Mucosa of descending colon (tissue), 3 donors: ENCODE measurements around the gene KLHL2. TPM values are rescaled to one million over a fixed set of nuclear protein-coding genes. Genes with fewer than 3 reads are reported as not detected.

Source experiments
- ATAC-seq: fragments of 200-7000 bp; cut with Tn5 transposase; one replicate; pipeline ENCODE4 v1.9.1; 2020; ENCODE audit warnings: mild to moderate bottlenecking, moderate library complexity
- DNase-seq, 3 donors: peaks; one replicate each; pipeline ENCODE4 v3.0.0-alpha.2; 2020
- H3K36me3 ChIP-seq: fragments of 200-600 bp; one replicate; pipeline ENCODE4 v1.8.0; 2021; ENCODE audit warnings: low read depth, mild to moderate bottlenecking
- H3K4me1 ChIP-seq: fragments of 200-600 bp; one replicate; pipeline ENCODE4 v1.8.0; 2021; ENCODE audit warnings: low read depth, mild to moderate bottlenecking
- H3K4me3 ChIP-seq: fragments of 200-600 bp; one replicate; pipeline ENCODE4 v1.8.0; 2021; ENCODE audit warnings: mild to moderate bottlenecking
- H3K9me3 ChIP-seq: fragments of 200-600 bp; one replicate; pipeline ENCODE4 v1.8.0; 2021; ENCODE audit warnings: mild to moderate bottlenecking
- CTCF ChIP-seq: fragments of 200-600 bp; IDR thresholded peaks from one replicate; pipeline ENCODE4 v1.8.0; 2022; ENCODE audit warnings: antibody characterized with exemption, mild to moderate bottlenecking
- intact Hi-C, 2 donors: fragments of 100-400 bp; cut with DNase I in 1 of 2; cut with micrococcal nuclease in 1 of 2; formaldehyde crosslinking; loops; one replicate each; pipeline versions ENCODE4 v1.11.0 to v1.11.1; 2022; cut with DNase I, micrococcal nuclease
- total RNA-seq, 3 donors: library from RNA; stranded (reverse); fragmentation: NEBNext Ultra II Directional in 2 of 3; extraction: Animal tissue kit (Norgen Biotek cat#: 25700) in 2 of 3; gene quantifications; one replicate each; pipeline versions ENCODE4 v1.2.1 to v1.2.4, GENCODE V29; 2021 to 2023
- donor health status: DM: no; HTN: no; CAD: no; lungs with moderate emphysema.
- donor health status: DM: no; HTN: no; CAD: no.
- donor health status: DM: no; HTN: yes; CAD: no.

KLHL2 gene
- total RNA-seq, 3 donors from 2014 or later, result 12.9 to 19.1 (median 16.4) TPM

- Histone ChIP-seq H3K36me3 (no peaks in the 10 kb centered on the region), H3K4me1 (peaks cover 4% of the 10 kb centered on the region), H3K4me3 (no peak overlapping the region), H3K9me3 (no peaks in the 10 kb centered on the region)
- no peak for TF ChIP-seq CTCF
- DNase-seq (no peak), ATAC-seq (no peak)
- intact Hi-C loops, result no loop called here
Measured at GRCh38 chr4:165324918-165325304, 117.5 kb downstream of the KLHL2 start.

- Histone ChIP-seq H3K4me1 (peaks cover 4% of the 10 kb centered on the region), H3K36me3 (no peaks in the 10 kb centered on the region), H3K4me3 (no peak overlapping the region), H3K9me3 (no peaks in the 10 kb centered on the region)
- intact Hi-C loops, result no loop called here
- DNase-seq, result no peak
- ATAC-seq, result no peak
- no peak for TF ChIP-seq CTCF
Measured at GRCh38 chr4:165325732-165326512, 118.6 kb downstream of the KLHL2 start.

GRCh38 chr4:165326831-165327210 lies 119.5 kb downstream of the KLHL2 start:
- TF ChIP-seq CTCF, result no peak
- peak overlapping the region; percentile 74 for H3K4me3 ChIP-seq
- H3K36me3 ChIP-seq, result no peaks in the 10 kb centered on the region
- ATAC-seq (peak; percentile 39), DNase-seq (peak; percentile 49 to 57 (median 56))
- intact Hi-C loops, result no loop called here
- no peaks in the 10 kb centered on the region for H3K9me3 ChIP-seq
- peaks cover 4% of the 10 kb centered on the region for H3K4me1 ChIP-seq

GRCh38 chr4:165327211-165328100 lies 120.1 kb downstream of the KLHL2 start, which contains the start of gene MSMO1:
MSMO1 (plus strand) TSS chr4:165327669; CDS start chr4:165333371, 5,702 bp downstream.
- Histone ChIP-seq H3K4me3 (peak within 1 kb of the TSS; percentile 74), H3K36me3 (no peaks in the 10 kb centered on the region), H3K9me3 (no peaks in the 10 kb centered on the region), H3K4me1 (peaks cover 4% of the 10 kb centered on the region)
- peak; percentile 32 for TF ChIP-seq CTCF
- intact Hi-C loops, result no loop called here
- DNase-seq (peak; percentile 99 to 100 (median 99)), ATAC-seq (peak; percentile 96)

- H3K9me3 ChIP-seq, result no peaks in the 10 kb centered on the region
- H3K4me1 ChIP-seq, result peaks cover 4% of the 10 kb centered on the region
- DNase-seq (peak in 1 of 3 donors; percentile 10), ATAC-seq (peak; percentile 2)
- H3K36me3 ChIP-seq, result no peaks in the 10 kb centered on the region
- intact Hi-C loops, result no loop called here
- no peak for TF ChIP-seq CTCF
- peak overlapping the region; percentile 74 for H3K4me3 ChIP-seq
Measured at GRCh38 chr4:165328101-165328425, 120.7 kb downstream of the KLHL2 start.
